HCT116 (cell line): ENCODE results near the gene FAM83D.

Experiments used
- CEBPB ChIP-seq: IDR thresholded peaks from 2 replicates; pipeline ENCODE4 v1.6.1; 2012; ENCODE audit warnings: low read depth
- EZH2 ChIP-seq: fragments of 200-600 bp; sonication (generic); IDR thresholded peaks from 2 replicates; pipeline ENCODE4 v1.6.1; 2017; ENCODE audit warnings: antibody characterized with exemption, mixed run types
- EZH2phosphoT487 ChIP-seq: fragments of 200-600 bp; IDR thresholded peaks from 2 replicates; pipeline ENCODE4 v1.6.1; 2018; ENCODE audit warnings: antibody characterized with exemption, borderline replicate concordance
- POLR2AphosphoS5 ChIP-seq: IDR thresholded peaks from 2 replicates; pipeline ENCODE4 v1.6.1; 2011; ENCODE audit warnings: mild to moderate bottlenecking, low read depth, low read length, moderate library complexity
- REST ChIP-seq: IDR thresholded peaks from 2 replicates; pipeline ENCODE4 v1.6.1; 2012; ENCODE audit warnings: low read depth
- SP1 ChIP-seq: IDR thresholded peaks from 2 replicates; pipeline ENCODE4 v1.6.1; 2012; ENCODE audit warnings: low read depth
- TCF7L2 ChIP-seq: IDR thresholded peaks from 2 replicates; pipeline ENCODE4 v1.7.0; 2011; ENCODE audit warnings: borderline replicate concordance, inconsistent platforms; ENCODE audit not compliant: insufficient read depth, insufficient read length; ENCODE audit errors: extremely low read depth
- ZNF274 ChIP-seq: fragments of 200-500 bp; sonication (Bioruptor generic); IDR thresholded peaks from 2 replicates; pipeline ENCODE4 v1.6.1; 2014; ENCODE audit warnings: mild to moderate bottlenecking, low read depth, low read length, inconsistent platforms
- TF ChIP-seq, protein P1 (sequence below), 3 experiments: fragments of 200-600 bp in 1 of 3; sonication (generic) in 1 of 3; IDR thresholded peaks in 2 of 3; conservative IDR thresholded peaks in 1 of 3; 2 replicates each; pipeline ENCODE4 v1.5.1; 2012 to 2017; ENCODE audit warnings: low read depth in 2 of 3, low read length in 2 of 3, antibody characterized with exemption in 1 of 3, borderline replicate concordance in 1 of 3, control low read depth in 1 of 3, mild to moderate bottlenecking in 1 of 3, mixed read lengths in 1 of 3, mixed run types in 1 of 3, moderate library complexity in 1 of 3; ENCODE audit not compliant: insufficient read depth in 1 of 3

DNA sequence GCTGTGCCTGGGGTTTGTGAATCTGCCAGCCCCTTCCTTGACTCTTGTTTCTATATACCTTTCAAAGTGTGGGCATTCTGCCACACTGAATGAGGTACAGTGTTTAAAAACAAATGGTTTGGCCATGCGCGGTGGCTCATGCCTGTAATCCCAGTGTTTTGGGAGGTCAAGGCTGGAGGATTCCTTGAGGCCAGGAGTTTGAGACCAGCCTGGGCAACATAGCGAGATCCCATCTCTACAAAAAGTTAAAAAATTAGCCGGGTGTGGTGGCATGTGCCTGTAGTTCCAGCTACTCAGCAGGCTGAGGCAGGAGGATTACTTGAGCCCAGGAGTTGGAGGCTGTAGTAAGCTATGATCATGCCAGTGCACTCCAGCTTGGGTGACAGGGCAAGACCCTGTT is 5.8 kb downstream of the FAM83D start:
- TF ChIP-seq SP1: no peak
- no peak for TF ChIP-seq EZH2
- no peak for TF ChIP-seq ZNF274
- TF ChIP-seq, protein P1, sequence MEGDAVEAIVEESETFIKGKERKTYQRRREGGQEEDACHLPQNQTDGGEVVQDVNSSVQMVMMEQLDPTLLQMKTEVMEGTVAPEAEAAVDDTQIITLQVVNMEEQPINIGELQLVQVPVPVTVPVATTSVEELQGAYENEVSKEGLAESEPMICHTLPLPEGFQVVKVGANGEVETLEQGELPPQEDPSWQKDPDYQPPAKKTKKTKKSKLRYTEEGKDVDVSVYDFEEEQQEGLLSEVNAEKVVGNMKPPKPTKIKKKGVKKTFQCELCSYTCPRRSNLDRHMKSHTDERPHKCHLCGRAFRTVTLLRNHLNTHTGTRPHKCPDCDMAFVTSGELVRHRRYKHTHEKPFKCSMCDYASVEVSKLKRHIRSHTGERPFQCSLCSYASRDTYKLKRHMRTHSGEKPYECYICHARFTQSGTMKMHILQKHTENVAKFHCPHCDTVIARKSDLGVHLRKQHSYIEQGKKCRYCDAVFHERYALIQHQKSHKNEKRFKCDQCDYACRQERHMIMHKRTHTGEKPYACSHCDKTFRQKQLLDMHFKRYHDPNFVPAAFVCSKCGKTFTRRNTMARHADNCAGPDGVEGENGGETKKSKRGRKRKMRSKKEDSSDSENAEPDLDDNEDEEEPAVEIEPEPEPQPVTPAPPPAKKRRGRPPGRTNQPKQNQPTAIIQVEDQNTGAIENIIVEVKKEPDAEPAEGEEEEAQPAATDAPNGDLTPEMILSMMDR (IDR thresholded peaks at IDR 0.05 in 2 of 3, conservative IDR thresholded peaks at IDR 0.05 in 1 of 3; ENCODE audit: borderline replicate concordance in 1 of 3, insufficient read depth in 1 of 3, low read depth in 2 of 3, low read length in 2 of 3): no peak
- no peak for TF ChIP-seq REST
- no peak for TF ChIP-seq CEBPB
- no peak for TF ChIP-seq POLR2AphosphoS5
- no peak for TF ChIP-seq EZH2phosphoT487
- no peak for TF ChIP-seq TCF7L2
